GM21360 (cell line): ENCODE measurements around the gene ARFIP1.

Source experiments
- ATAC-seq: cut with Tn5 transposase; IDR thresholded peaks from one replicate; pipeline ENCODE4 v1.9.1; 2021; ENCODE audit warnings: mild to moderate bottlenecking, moderate library complexity; ENCODE audit not compliant: unreplicated experiment

Gene ARFIP1

DNA sequence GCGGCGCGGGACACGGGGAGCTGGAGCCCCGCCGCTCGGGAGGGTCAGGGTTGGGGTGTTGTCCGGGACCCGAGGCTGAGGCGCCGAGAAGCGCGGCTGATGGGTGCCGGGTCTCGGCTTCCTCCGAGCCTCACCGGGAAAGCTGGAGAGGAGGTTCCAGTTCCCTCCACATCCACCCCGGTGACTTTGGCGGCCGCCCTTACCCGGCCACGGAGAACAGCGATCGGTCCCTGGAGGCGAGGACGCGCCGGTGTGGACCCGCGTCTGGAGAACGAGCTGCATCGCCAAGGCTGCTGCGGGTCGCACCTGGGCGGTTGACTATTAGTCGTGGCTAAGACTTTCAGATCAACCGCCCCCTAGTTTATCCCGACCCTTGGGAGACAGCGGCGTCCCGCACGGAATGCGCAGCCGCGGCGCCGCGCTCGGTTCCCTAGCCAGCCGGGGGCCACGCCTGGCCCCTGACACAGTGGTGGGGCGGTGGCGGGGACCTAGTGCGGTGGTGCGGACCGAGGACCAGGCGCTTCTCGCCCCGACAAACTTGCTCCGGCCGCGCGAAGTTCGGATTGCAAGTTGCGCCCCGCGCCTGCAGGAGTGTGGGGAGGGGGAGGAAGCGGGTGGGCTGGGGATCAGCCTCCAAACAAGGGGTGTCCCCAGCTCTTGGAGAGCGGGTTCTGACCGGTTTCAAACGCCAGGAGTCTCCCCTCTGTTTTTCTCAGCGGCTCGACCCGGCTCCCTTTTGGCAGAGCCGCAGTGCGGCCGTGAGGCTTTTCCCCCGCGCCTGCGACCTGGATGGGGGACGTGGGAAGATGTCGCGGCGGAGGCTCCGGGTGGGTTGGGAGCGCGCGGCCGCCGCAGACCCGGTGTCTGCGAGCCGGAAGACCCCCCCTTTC, 156.9 kb downstream of the ARFIP1 start:
- no peak for ATAC-seq

DNA sequence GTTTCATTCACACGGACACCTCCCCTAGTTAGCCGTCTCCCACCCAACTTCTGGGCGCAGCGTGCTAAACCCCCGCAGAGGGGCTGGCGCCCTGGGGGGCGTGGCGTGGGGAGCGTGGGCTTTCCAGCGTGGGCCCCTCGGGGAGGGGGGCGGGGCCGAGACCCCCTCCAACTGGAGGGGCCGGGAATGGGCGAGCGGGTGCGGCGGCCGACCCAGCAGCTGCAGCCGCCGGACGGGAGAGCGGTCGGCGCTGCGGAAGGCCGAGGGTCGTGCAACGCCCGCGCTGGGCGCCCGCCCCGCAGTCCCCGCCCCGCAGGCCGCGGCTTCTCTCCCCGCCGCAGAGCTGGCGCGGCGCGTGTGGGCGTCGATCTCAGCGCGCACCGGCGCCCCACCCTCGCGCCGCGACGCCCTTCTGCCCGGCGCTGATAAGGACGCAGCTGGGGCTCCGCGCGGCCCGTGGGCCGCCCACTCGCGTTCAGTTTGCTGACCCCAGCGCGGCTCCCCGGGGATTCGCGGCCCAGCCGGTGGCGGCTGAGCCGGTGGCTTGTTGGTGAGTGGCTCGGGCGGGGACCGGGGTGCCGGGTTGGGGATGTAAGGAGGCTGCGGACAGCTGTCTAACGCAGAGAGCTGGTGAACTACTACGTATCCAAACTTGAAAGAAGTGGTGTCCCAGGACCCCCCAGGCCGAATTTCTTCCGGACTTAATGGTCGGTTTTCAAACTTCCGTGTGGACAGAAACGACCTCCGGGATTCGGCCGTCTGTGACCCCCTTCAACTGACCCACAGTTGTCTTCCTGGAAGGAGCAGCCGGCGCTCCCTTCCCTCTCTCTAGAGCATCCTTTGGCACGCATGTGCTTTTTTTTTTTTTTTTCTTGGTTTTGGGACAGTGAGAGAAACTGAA, 157.8 kb downstream of the ARFIP1 start:
- ATAC-seq: no peak

DNA sequence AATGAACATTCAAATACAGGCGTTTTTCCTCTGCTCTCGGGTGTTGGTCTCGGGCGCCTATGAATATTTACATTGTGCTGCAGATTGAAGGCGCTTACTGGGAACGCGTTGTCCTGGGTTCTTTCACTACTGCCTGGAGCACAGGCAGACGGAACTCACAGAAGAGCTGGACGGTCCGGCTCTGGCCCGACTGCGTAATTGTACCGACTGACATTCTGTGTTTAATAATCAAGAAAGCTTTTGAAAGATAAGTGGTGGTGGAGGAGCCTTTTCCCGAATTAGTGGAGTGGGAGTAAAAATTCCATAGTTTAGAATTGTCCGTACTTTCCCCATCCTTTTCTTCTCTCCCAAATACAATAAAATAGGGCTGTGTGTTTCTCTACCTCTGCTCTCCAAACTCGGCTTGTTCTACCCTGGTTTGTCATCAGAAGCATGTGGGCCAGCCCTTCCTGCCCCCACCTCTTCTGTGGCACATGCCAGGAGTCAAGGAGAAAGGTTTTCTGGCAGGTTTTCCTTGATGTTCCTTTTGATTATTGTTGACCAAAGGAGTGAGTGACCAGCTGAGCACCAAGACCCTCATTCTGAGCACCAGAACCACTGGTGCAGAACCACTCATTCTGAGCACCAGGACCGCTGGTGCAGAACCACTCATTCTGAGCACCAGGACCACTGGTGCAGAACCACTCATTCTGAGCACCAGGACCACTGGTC, 158.6 kb downstream of the ARFIP1 start:
- ATAC-seq: no peak

DNA sequence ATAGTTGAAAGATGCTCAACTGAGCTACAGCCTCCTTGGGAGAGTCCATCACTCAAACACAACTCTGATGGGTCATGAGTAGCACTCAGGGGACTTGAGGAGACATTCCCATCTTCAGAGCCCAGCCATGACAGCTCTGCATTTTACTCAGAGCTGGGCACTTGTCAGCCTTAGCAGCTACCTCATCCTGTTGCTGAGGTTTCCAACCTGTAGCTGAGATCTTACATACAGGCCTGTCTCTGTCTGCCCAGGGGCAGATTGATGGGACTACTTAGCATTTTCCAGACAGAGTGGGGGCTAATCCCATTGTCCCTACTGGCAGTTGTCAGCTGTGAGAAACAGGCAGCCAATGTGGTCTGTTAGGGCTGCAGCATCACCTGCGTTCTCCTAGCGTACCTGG, 159.9 kb downstream of the ARFIP1 start:
- no peak for ATAC-seq

DNA sequence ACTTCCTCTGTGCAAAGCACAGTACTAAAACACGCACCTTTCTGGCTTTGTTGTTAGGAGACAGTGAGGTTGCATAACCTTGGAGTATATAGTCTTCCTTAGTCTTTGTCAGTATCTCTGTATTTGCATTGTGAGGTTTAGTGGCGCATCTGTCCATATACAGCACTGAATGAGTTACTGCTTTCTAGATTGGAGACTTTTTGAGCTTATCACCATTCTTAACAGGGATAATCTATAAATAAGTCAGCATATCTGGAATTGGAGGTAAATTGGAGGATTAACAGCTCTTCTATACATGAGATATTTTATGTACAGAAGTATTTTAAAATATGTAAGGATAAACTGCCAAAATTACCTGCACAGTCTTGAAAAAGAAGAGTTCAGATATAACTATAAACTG, 160.7 kb downstream of the ARFIP1 start:
- ATAC-seq: no peak

DNA sequence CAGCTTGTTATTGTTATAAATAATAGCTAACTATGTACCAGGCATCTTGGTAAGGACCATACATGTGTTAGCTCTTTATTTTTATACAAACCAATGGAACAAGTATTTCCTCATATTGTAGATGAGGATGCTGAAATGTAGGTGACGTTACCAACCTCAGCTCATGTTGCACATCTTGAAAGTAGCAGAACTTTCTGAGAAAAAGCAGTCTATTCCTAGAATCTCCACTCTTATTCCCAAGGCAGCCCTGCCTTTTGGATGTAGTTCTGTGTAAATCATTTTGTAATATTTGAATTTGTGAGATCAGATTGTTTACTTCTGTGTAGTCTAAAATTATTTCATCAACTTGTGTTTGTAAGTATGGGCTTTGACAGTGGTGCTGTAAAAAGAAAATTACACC, 161.7 kb downstream of the ARFIP1 start:
- ATAC-seq: no peak

DNA sequence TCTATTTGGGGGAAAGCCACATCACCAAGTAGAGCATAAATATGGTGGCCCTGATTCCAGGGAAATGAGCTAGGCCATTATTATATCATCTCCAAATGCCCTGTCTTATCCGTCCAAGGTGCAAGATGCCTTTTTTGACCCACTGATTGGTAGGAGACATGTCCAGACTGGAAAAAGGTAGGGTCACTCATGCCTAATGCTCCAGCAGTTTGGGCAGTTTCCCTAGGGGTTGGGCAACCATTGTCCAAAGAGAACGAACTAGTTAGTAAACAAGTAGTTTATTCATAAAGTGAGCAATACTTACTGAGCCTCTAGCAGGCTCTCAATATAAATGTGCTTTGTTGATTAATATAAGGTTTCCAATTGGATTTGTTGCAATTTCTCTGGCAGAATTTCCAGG, 162.6 kb downstream of the ARFIP1 start:
- ATAC-seq: no peak

DNA sequence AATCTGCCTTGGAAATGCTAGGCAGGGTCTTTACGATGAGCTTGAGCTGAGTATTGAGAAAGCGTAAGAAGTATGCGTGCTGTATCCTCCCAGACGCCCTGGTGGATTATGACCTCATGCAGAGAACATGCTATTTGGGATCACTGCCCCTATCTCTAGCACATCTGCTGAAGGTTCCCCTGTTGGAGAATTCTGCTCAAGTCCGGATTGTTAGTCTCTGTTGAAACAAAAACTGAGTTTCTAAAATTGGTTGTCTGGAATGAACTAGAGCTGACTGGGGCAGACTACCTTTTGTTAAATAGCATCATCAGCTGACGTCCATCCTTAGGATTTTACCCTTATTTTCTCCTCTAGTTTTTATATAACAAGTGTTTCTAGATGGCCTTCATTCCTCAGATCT, 163.9 kb downstream of the ARFIP1 start:
- no peak for ATAC-seq

DNA sequence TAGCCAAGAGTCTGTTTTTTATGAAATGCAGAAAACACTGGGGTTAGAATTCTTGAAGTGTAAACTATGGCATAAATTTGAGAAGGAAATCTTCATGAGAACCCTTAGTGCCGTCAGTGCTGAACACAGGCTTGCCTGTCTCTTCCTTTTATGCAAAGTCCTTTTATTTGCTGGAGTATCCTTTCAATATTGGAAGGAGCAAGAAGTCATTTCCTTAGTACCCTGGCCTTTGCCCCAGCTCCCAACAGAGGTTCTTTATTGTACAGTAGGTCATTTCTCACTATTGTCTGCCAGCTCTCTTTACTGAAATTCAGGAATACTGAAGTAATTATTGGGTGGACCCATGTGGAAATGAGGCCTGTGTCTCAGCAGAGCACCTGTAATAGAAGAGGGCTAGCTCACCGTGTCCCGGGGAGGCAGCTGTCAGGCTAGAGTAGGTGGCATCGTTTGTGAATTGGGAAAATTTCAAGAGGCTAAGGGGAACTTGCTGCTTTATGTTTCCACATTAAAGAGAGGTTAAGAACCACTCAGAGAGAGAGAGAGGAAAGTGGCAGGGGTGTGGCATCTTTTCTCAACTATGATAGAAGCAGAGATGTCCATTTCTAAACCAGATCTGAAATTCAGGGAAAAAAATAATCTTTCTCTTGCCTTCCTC, 165.0 kb downstream of the ARFIP1 start:
- no peak for ATAC-seq

DNA sequence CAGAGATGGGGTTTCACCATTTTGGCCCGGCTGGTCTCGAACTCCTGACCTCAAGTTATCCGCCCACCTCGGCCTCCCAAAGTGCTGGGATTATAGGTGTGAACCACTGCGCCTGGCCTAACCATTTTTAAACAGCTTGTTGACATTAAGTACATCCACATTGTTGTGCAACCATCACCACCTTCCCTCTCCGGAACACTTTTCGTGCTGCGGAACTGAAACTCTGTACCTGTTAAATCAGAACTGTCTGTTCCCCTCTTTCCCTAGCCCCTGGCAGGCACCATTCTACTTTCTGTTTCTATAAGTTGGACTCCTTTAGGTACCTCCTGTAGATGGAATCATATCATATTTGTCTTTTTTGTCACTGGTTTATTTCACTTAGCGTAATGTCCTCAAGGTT, 165.9 kb downstream of the ARFIP1 start:
- no peak for ATAC-seq

DNA sequence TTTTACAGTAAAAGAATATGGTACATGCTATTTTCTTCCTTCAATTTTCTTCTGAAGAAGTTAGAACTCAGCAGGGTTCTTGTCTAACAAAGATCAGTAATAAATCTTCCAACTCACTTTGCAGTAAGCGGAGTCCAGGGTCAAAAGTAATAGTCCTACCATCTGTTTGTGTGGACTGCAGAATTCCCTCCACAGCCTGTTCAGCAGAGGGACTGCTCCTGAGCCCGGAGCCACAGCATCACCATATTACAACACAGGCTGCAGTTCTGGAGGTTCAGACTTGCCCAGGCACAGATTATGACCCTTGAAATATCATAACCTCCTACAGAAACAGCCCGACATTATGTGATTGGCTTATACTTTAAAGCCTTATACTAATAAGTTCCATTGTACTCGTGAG, 166.7 kb downstream of the ARFIP1 start:
- no peak for ATAC-seq

DNA sequence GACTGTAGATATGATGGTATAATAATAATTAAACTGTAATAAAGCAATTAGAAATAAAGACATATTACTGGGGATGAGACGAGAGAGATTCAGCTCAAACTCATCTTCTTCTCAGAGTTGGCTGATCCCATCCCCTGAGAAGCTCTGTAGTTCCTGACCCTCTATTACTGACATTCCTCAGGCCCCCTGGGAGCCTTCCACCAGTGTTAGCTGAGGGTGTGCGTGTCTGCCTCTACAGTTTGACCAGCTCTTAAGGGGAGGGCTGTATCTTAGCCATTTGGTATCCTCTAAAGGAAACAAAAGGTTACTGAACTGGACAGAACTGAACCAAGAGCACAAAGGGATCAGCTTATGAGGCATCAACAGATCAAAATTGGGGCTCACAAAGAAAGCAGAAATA, 167.6 kb downstream of the ARFIP1 start:
- no peak for ATAC-seq

DNA sequence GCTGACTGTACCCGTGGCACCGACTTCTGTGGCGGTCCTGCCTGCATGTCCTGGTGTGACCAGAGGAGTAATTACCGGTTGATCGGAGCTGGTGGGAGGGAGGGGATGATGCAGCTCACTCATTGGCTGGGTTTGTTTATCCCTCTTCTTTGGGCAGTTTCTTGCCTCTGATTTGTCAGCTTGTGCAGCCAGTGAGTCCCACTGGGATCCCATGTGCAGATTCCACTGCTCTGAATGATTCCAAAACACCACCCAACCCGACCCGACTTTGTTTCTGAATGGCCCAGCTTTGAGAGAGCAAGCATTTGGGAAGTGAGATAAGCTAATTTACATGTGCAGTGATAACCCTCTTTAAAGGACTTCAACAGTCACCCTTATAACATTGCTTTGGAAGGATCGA, 170.2 kb downstream of the ARFIP1 start:
- no peak for ATAC-seq

DNA sequence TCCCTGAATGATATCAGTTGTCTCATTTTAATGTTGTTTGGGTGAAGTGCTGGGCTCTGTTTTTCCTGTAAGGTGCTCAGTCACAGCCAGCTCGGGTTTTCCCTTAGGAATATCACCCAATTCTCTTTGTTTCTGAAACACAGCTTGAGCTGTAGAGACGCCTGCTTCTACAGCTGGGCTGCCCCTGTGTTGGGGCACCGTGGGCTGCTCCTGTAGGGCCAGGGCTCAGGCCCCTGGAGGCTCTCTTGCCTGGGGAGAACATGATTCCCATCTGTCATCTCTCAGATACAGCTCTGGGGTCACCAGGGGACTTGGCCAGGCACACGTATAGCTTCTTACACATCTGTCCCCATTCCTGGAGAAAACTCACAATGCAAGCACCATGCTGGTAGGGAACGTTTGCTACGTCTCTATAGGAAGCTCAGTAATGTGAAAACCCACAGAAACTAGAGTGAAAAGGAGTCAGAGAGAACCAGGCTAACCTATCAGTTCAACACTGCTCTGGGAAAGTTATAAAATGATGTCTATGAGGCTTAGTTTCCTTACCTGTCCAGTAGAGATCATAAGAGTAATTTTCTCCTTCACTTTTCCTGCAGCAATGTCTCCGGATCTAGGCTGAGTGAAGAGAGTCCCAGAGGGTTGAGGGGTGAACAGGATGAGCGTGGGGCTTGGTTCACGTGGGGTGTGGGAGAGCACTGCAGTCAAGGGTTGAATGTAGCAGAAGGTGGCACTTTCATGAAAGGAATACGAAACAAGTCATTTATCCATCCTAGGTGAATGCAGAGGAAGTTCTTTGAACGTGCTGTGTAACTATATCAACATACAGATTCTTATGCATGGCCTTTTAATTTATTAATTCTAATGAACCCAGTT, 170.9 kb downstream of the ARFIP1 start:
- no peak for ATAC-seq

DNA sequence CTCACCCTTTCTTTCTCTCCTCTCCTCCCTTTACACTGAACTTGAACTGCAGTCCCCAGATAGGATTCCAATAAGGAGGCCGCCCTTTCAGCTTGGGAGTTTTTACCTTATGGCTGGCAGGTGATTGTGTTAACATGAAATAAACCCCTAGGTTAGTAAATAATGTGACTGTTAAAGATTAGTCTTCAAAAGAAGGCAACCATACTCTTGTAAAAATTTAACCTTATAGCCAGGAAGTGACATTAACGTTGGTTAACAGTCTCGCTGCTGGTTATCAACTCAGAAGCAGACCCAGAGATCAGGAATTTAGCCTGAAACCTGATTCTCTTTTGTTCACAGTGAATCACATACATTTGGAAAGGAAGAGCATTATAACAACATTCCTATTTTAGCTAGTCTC, 171.6 kb downstream of the ARFIP1 start:
- no peak for ATAC-seq

DNA sequence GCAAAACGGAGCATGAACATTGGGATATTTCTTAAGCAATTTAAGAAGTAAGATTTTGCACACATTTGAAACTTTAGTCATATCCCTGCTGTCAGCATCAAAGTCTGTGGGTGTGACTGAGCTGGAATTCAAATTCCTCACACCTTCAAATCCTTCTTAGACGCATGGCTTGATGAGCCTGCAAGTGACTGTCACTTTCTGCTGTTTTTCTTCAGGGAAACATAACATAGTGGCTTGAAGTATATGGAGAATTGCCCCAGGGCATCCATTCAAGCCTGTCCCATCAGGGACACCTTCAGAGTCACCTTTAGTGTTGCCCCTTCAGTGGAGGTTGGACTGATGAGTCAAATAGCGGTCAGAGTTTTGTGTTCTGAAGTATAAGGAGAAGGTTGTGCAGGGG, 173.8 kb downstream of the ARFIP1 start:
- no peak for ATAC-seq

DNA sequence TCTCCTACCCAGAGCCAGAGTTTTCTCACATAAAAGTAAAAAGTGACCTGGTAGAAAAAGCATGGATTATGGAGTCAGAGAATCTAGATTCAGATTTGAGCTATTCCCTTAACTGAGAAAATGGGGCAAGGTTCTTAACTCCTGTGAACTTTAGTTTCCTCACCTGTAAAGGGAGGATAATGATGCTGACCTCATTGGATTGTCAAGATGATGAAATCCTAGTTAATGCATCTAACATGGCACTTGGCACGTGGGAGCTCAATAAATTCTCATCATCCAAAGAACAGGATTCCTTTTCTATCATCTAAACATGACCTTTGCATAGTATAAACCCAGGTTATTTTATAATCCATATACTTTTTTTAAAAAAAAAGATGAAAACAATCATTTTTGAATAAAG, 175.0 kb downstream of the ARFIP1 start:
- ATAC-seq: no peak

DNA sequence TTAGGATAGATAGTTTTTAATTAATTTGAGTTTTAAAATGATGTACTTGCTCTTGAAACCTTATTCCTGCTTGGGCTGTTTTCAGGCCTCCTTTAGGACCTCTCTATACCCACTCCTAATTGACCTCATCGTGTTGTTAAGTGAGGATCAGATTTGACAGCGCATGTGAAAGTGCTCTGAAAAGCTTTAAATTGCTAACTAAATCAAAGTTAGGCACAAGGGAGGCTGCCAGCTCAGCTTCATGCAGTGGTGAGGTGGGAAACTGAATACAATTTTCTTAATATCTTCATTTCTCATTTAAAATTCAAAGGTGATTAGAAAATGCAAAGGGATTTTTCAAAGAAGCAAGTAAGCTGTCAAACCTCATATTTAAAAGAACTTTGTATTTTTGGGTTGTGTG, 176.4 kb downstream of the ARFIP1 start:
- no peak for ATAC-seq

DNA sequence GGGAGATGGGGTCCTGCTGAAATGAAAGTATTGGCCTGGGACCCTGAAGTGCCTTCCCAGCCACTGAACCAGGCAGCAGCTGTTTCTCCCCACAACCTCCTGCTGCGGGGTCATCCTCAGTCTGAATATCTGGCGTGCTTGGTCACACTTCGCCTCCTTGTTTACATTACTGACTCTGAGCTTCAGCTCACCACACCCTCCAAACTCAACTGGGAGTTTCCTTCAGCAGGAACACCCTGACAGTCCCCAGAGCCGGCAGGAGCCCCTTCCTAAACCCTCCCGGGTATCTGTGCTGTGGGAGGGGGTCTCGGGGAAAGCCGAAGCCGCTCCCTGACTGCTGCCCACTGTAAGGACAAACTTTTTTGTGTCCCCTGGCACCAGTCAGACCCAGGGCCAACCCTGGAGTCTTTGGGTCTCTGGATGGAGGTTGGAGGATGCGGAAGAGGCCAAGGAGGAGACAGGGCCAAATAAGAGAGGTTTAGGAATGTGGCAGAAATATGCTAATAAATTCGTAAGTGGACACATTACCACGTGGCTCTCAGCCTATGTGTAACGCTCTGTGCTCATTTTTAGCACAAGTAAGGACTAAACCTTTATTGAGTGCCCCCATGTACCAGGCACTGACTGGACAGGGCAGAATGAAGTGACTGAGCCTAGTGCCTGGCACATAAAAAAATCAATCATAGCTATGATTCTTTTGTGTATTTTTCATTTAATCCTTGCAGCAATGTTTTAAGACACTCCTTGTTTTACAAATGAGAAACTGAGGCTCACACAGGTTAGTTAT, 177.1 kb downstream of the ARFIP1 start:
- no peak for ATAC-seq
